HG02870 (cell line): Measurements from ENCODE around the gene ZFP36L2.

Source experiments
- ATAC-seq: cut with Tn5 transposase; IDR thresholded peaks from one replicate; pipeline ENCODE4 v1.9.1; 2021; ENCODE audit warnings: mild to moderate bottlenecking, moderate library complexity; ENCODE audit not compliant: unreplicated experiment

The ZFP36L2 gene, protein sequence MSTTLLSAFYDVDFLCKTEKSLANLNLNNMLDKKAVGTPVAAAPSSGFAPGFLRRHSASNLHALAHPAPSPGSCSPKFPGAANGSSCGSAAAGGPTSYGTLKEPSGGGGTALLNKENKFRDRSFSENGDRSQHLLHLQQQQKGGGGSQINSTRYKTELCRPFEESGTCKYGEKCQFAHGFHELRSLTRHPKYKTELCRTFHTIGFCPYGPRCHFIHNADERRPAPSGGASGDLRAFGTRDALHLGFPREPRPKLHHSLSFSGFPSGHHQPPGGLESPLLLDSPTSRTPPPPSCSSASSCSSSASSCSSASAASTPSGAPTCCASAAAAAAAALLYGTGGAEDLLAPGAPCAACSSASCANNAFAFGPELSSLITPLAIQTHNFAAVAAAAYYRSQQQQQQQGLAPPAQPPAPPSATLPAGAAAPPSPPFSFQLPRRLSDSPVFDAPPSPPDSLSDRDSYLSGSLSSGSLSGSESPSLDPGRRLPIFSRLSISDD

GRCh38 chr2:43226558-43226954, at the start of gene ZFP36L2:
ZFP36L2 (minus strand) TSS chr2:43226606; CDS start chr2:43226315, 291 bp downstream.
- ATAC-seq, result peak; percentile 57

- no peak for ATAC-seq
These were observed 48.3 kb upstream of the ZFP36L2 start for GRCh38 chr2:43274721-43275120.

DNA sequence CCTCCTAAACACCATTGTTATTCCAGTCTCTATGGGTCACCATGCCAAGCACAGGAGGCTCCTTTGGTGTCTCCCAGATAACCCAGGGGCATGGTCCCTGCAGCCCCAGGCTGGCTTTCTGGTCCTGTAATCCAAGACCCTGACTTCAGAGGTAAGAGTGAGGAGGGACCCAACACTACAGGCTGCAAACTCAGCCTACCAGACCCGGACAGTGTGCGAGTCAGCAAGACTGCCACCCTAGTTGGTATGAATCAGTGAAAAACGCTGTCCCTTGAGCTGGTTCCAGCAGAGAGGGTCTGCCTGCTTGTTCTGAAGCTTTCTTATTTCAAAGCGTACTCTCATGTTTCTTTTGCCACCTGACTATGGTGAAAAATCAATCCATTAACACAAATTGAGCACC, 47.6 kb upstream of the ZFP36L2 start:
- ATAC-seq, result no peak

DNA sequence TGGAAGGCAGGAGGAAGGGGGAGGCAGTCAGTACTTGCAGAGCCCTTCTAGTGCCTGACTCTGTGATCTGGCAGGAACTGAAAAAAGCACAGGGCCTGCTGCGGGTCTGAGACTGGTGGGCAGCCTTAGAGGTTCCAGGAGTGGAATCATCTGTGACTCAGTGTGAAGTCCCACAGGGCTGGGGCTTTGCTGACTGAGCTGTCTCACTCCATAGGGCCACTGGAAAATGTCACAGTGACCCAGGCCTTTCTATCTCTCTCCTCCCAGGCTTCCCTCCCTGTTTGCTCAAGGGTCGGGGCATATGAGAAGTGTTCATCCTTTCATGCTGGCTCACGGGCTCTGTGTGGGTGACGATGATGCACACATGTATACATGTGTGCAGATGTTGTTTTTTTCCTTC, 47.1 kb upstream of the ZFP36L2 start:
- ATAC-seq, result no peak

- ATAC-seq, result no peak
These were observed 44.7 kb upstream of the ZFP36L2 start for GRCh38 chr2:43270930-43271615.

DNA sequence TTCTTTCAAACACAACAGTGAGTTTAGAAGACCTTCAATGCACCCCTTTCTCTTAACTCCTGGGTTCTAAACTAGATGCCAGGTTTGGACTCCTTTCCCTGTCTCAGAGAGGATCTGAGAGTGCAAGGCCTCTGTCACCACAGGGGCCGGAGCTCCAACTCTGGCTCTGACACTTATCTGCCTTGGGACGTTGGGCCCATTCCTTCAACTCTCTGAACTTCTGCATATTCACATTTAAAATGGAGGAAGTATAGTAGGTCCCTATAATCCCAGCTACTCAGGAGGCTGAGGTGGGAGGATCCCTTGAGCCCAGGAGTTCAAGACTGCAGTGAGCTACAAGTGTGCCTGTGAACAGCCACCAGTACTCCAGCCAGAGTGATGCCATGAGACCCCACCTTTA, 44.1 kb upstream of the ZFP36L2 start:
- no peak for ATAC-seq

- ATAC-seq, result no peak
These were observed 43.3 kb upstream of the ZFP36L2 start for GRCh38 chr2:43269706-43270105.

- ATAC-seq, result no peak
These were observed 42.7 kb upstream of the ZFP36L2 start for GRCh38 chr2:43269074-43269572.

DNA sequence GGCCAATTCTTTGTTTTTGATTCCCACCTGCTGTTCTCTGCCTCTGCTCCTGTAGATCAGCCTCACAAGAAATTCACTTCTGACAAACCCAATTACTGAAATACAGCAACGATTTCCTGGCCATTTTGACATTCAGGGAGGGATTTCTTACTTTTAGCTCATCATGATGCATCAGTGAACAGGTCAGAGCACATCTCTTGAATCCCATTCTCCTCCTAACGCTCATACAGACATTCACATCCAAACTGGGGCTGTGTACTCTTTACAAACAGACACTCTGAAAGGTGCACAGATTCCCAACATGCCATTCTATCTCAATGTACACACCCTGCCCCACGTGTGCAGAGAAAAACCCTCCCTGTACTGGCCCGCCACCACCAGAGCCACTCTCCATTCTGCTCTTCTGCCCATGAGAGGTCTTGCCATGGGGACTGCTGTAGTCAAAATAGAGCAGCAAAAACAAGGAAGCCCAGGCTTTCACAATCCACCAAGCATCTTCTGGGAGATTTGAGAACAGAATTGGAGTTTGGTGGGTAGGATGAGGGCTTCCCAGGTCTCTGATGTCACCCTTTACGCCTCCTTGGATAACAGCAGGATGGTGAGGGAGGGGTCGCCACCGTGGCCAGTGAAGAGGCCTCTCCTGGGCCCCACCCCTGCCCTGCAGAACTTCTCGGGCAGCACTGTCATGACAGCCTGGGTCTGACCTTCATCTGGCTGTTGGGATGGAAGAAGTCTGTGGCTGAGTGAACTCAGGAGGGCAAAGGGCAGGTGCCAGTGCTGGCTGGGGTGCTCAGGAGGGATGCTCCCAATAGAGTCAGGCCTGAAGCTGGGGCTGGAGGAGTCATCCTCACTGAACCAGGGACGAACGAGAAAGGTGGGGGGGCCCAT, 41.9 kb upstream of the ZFP36L2 start:
- no peak for ATAC-seq

DNA sequence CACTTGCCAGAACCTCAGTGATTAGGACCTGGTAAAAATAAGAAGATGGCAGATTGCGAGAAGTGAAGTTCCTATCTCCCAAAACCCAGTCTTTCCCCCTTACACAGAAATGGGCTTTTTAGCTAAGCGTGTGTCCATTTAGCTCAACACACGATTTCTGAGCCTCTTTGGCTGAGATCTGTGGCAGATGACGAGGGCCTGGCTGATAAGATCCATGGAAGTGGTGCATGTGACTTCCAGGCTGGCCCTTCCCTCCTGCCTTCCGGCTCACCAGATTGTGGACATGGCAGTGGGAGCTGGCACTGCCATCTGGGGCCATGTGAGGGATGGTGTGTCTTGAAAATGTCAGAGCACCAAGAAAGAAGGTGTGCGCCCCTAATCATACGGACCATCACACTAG, 41.0 kb upstream of the ZFP36L2 start:
- ATAC-seq, result no peak

DNA sequence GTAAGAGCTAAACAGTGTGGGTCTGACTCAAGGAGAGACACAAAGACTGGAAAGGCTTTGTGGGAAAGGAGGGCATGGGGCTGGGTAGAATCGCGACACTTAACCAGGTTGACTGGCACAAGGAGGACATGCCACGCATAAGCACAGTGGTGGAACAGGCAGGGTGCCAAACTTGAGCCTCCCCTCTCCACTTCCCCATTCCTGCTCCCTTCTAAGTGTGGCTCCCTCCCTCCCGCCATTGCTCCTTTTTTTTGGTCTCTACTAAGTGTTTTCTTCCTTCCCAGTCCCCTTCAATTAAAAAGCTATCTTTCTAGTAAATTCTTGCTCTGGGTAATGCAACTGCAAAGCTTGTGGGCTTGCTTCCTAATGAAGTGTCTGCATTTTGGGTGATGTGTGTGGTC, 40.3 kb upstream of the ZFP36L2 start:
- ATAC-seq, result no peak

GRCh38 chr2:43265421-43265820, 39.0 kb upstream of the ZFP36L2 start:
- no peak for ATAC-seq

DNA sequence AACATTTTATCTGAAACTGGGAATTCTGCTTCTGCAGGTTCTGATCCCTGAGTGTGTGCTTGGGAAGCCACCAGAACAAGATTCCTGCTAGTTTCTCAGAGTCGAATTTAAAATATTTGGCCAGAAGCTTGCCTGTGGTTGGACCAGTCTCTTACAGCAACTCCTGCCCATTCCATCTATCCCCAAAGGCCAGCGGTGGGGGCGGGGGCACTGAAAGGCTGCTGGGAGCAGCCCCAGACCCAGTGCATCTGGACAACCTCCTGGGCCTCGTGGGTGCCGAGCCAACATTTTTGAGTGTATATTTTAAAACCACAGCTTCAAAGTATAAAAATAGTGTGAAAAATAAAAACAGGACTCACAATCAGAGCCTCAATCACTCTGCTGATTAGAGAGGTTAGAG, 38.6 kb upstream of the ZFP36L2 start:
- no peak for ATAC-seq

DNA sequence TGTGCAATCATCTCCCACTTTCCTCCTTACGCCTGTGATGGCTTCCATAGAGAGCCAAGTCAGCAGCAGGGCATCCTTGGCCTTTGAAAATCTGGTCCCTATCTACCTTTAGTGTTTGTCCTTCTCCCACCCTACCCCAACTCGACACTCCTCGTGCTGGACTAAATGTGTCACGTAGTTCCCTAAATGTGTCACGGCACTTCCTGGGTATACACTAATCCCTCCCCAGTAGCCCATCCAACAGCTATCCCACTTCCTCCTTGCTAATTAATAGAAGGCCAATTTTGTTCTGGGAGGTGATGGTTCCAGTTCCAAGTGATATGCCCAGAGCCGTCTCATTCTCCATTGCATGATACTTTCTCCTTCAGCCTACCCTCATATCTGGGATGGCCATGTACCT, 36.5 kb upstream of the ZFP36L2 start:
- no peak for ATAC-seq

GRCh38 chr2:43262239-43262638, 35.8 kb upstream of the ZFP36L2 start:
- ATAC-seq, result no peak

DNA sequence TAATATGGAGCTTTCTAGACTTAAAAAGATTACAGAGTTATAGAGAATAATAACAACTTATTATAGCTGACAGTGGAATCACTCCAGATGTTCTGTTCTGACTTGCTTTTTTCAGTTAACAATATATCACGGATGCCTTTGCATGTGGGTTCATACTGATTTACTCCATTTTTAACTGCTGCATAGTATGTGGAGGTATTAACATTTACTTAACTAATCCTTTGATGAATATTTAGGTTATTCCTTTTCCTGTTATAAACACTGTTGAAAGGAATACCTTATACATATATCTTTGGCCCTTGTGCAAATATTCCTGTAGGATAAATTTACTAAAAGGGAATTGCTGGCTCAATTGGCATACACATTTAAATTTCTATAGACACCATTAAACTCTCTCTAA, 33.1 kb upstream of the ZFP36L2 start:
- no peak for ATAC-seq

GRCh38 chr2:43258547-43259156, 32.2 kb upstream of the ZFP36L2 start:
- ATAC-seq, result no peak

- no peak for ATAC-seq
These were observed 29.0 kb upstream of the ZFP36L2 start for GRCh38 chr2:43255296-43255910.

DNA sequence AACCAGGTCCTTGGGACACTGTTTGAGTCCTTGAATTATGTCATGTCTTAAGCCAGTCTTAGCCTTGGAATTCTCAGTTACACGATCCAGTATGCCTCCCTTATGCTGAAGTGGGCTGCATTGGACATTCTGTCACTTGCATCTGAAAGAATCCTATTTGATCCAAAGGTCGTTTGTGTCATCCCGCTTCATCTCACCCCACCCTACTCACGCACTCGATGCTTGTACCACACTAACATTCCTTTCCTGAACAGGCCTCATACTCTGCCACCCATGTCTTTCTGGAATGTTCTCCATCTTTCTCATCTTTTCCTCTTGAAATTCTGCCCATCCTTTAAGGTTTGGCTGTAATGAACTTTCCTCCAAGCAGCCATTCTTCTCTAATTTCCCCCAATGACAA, 27.9 kb upstream of the ZFP36L2 start:
- no peak for ATAC-seq

DNA sequence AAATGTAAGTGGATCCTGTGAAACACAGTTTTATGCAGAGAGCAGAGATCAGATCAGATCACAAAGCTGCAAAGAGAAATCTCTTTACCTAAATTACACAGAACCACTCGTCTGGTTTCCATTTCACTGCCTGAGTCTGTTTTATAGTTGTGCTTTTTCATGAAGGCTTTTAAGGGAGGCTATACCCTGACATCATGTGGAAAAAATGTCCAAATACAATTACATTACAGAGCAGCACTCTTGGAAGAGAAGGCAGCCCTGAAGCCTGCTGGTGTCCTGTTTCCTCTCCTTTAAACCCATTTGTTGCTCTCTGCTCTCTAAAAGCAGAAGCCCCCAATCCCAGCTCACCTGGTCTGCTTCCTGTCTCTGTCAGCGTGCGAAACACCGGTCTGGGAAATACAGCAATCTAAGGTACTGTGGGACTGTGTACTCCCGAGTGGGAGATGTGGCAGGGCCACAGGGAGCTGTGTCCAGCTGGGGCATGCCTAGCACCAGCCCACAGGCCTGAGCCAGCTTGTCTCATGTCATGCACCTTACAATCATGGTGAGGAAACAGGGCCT, 24.8 kb upstream of the ZFP36L2 start:
- no peak for ATAC-seq
